Measurements from ENCODE around the gene CHCHD3.

Gene CHCHD3

DNA sequence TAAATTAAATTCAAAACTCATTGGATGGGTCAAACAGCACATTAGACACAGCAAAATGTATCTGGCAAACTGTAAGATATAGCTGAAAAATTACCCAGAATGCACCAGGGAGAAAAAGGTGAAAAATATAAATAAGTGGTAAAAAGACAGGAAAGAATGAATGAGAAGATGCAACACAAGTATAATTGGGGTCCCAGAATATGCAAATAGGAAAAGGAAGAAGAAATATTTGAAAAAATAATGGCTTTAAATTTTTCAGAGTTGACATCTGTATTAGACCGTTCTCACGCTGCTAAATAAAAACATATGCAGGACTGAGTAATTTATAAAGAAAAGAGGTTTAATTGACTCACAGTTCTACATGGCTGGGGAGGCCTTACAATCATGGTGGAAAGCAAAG lies 337.9 kb downstream of the CHCHD3 start:
- DNase-seq (ENCODE audit: extremely low read depth, low read depth) = no peak
- TF ChIP-seq, protein P1, sequence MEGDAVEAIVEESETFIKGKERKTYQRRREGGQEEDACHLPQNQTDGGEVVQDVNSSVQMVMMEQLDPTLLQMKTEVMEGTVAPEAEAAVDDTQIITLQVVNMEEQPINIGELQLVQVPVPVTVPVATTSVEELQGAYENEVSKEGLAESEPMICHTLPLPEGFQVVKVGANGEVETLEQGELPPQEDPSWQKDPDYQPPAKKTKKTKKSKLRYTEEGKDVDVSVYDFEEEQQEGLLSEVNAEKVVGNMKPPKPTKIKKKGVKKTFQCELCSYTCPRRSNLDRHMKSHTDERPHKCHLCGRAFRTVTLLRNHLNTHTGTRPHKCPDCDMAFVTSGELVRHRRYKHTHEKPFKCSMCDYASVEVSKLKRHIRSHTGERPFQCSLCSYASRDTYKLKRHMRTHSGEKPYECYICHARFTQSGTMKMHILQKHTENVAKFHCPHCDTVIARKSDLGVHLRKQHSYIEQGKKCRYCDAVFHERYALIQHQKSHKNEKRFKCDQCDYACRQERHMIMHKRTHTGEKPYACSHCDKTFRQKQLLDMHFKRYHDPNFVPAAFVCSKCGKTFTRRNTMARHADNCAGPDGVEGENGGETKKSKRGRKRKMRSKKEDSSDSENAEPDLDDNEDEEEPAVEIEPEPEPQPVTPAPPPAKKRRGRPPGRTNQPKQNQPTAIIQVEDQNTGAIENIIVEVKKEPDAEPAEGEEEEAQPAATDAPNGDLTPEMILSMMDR (IDR thresholded peaks at IDR 0.05; ENCODE audit: low read depth, low read length, missing control alignments) = no peak
- H3K4me3 ChIP-seq (replicated peaks; ENCODE audit: low read depth, low read length) = no peak overlapping the region

DNA sequence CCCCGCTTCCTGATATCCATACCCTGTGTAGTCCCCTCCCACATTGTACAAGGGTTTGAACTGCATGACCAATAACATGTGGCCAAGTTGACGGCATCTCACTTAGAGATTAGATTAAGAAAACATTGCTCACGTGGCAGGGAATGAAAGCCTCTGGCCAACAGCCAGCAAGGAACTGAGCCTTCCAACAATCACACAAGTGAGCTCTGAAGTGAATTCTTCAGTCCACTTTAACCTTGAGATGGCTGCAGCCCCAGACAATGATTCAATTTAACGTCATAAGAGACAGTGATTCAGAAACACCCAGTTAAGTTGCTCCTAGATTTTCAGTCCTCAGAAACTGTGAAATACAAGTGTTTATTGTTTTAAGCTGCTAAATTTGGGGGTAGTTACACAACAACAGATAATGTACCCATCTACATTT lies 339.7 kb downstream of the CHCHD3 start:
- TF ChIP-seq, protein P1 (IDR thresholded peaks at IDR 0.05; ENCODE audit: low read depth, low read length, missing control alignments) = no peak
- H3K4me3 ChIP-seq (replicated peaks; ENCODE audit: low read depth, low read length) = no peak overlapping the region
- peak; percentile 16 for DNase-seq (ENCODE audit: extremely low read depth, low read depth)

DNA sequence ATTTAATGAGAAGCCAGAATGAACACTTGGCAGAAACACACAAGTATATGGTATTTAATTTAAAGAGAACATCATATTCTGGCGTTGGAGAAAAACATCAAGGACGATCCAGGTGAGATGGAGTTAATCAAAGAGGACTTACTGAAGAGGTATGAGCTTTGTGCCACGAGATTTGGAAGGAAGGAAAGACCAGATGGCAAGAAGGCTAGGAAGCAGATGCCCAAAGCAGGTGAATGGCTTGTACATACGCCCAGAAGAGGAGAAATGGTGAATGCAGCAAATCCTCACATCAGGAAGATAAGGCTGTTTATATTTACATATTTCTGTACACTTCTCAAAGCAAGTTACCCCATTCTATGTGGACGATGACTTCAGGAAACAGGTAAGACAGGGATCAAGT lies 341.7 kb downstream of the CHCHD3 start:
- H3K4me3 ChIP-seq (replicated peaks; ENCODE audit: low read depth, low read length) = no peak overlapping the region
- DNase-seq (ENCODE audit: extremely low read depth, low read depth) = no peak
- TF ChIP-seq, protein P1 (IDR thresholded peaks at IDR 0.05; ENCODE audit: low read depth, low read length, missing control alignments) = no peak

DNA sequence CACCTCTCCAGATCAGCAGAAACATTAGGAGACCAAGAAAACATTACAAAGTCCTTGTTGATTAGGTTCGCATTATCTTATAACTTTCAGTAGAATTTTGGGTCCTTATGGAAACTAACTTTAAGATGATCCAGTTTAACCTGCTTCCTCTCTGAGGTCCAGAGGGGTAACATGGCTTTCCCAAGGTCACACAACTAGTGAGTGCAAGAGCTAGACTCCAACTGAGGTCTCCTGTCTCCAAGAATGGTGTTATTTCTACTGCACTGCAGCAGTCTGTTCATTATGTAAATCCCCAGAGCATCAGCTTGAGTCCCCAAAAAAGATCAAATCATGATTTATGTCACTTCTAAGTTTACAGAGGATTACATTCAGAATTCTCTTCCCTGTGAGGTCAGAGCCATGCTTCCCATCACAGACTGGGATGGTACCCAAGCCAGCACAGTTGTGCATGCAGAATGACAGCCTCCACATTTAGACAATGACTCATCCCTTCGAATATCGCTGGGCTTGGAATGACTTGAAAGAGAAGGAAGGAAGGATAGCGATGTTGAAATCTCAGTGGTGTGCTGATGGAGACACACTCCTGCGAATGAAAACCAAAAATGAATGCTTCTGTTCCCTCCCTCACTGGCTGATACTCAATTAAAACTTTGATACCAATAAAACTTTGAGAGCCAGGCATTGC lies 342.5 kb downstream of the CHCHD3 start:
- DNase-seq (ENCODE audit: extremely low read depth, low read depth) = peak; percentile 45
- TF ChIP-seq, protein P1 (IDR thresholded peaks at IDR 0.05; ENCODE audit: low read depth, low read length, missing control alignments) = no peak

DNA sequence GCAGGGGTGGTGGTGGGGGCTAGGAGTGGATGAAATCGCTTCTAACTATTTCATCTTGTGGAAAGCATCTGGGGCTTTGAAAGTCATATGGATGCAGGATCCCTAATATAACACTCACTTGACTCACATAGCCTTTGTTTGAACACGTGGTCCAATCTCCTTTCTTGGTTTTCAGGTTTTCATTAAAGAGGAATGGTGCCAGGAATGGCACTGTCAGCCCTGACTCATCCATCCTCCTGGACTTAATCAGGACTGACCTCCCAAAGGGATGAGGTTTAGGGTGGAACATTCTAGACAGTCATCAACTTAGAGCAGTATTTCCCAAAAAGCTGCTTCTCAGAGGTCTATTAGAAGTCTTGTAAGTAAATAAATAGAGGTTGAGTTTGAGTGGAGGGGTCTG lies 343.6 kb downstream of the CHCHD3 start:
- TF ChIP-seq, protein P1 (IDR thresholded peaks at IDR 0.05; ENCODE audit: low read depth, low read length, missing control alignments) = no peak
- H3K4me3 ChIP-seq (replicated peaks; ENCODE audit: low read depth, low read length) = no peak overlapping the region
- peak; percentile 54 for DNase-seq (ENCODE audit: extremely low read depth, low read depth)

More for the DNA sequence above, 342.5 kb downstream of the CHCHD3 start:
- H3K4me3 ChIP-seq (replicated peaks; ENCODE audit: low read depth, low read length) = no peak overlapping the region

DNA sequence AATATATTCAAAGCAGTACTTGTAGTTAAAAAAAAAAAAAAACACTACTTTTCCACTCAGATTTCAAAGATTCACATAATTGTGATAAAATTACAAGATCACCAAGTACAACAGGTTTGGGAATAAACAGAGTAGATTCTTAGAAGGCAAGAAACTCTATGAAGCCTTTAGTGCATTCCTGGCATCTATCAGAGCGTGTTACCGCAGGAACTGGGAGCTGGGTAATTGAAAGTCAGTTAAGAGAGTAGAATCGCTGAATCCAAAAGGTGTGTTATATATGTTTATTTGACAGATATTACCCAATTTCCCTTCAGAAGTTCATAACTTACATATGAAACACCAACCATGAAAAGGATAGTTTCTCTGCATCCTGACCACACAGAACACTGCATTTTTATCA lies 346.4 kb downstream of the CHCHD3 start:
- no peak overlapping the region for H3K4me3 ChIP-seq (replicated peaks; ENCODE audit: low read depth, low read length)
- no peak for DNase-seq (ENCODE audit: extremely low read depth, low read depth)
- TF ChIP-seq, protein P1 (IDR thresholded peaks at IDR 0.05; ENCODE audit: low read depth, low read length, missing control alignments) = no peak
